ENCODE results near the gene BCL2L13.

The BCL2L13 gene

DNA sequence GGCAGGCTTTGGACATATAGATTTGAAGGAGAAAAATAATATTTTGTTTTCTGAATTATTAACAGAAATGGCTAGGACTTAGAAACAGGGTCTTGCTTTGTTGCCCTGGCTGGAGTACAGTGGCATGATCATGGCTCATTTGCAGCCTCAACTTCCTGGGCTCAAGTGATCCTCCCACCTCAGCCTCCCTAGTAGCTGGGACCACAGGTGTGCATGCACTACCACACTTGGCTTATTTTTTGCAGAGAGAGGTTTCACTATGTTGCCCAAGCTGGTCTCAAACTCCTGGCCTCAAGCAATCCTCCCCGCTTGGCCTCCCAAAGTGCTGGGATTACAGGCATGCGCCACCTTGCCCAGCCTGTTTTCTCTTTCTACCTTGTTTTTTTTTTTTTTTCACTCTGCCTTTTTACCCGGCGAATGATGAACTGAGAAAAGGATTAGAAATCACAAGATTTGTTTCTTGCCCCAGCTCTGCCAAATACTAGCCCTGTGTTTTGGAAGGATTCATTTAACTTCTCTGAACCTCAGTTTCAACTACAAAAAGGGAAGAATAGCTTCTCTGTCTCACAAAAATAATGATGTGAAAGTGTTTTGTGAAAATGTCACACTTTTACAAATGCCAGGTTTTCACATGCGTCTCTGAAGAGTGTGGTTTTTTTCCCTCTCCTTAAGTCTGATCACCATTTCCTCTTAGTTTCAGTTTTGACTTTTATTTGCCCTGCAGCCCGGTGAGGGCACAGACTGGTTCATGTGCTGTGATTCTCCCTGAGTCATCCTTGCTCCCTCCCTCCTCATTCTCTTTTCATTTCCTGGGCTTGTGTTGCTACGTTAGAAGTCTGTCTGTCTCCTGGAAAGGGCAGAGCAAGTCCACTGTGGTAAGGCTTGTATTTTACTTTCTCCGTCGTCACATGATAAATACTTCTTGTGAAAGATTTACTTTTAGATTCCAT, 67.7 kb downstream of the BCL2L13 start:
- H3K4me3 ChIP-seq (ENCODE audit: low read length): no peak overlapping the region
- no peaks in the 10 kb centered on the region for H3K27me3 ChIP-seq (ENCODE audit: insufficient read depth, low read length)
- no peak overlapping the region for H2AFZ ChIP-seq (ENCODE audit: low read depth, low read length)
- peaks cover 17% of the 10 kb centered on the region for H3K36me3 ChIP-seq (ENCODE audit: insufficient read depth, low read length)
- H3K9me3 ChIP-seq (ENCODE audit: low read length): no peaks in the 10 kb centered on the region
- H3K4me1 ChIP-seq (ENCODE audit: insufficient read depth, low read length): peaks cover 5% of the 10 kb centered on the region

DNA sequence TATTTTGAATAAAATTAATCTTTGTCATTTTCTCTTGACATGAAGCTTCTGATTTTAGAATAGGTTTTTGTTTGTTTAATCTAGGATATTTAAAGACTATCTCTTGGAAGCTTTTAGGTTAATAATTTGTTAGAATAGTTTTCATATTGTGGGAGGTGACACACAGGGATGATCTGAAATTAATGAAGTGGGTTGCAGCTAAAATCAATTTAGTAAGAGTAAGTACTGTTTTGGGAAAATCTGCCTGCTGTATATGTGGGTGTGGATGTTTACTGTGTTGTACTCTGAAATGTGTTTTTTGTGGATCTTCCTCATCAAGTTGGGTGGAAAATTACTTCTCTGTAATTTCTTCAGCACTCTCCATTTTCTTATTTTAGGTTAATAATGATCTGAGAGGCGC, 68.4 kb downstream of the BCL2L13 start:
- no peak overlapping the region for H2AFZ ChIP-seq (ENCODE audit: low read depth, low read length)
- H3K9me3 ChIP-seq (ENCODE audit: low read length): no peaks in the 10 kb centered on the region
- peaks cover 5% of the 10 kb centered on the region for H3K4me1 ChIP-seq (ENCODE audit: insufficient read depth, low read length)
- H3K4me3 ChIP-seq (ENCODE audit: low read length): no peak overlapping the region
- H3K27me3 ChIP-seq (ENCODE audit: insufficient read depth, low read length): no peaks in the 10 kb centered on the region
- H3K36me3 ChIP-seq (ENCODE audit: insufficient read depth, low read length): peaks cover 15% of the 10 kb centered on the region

DNA sequence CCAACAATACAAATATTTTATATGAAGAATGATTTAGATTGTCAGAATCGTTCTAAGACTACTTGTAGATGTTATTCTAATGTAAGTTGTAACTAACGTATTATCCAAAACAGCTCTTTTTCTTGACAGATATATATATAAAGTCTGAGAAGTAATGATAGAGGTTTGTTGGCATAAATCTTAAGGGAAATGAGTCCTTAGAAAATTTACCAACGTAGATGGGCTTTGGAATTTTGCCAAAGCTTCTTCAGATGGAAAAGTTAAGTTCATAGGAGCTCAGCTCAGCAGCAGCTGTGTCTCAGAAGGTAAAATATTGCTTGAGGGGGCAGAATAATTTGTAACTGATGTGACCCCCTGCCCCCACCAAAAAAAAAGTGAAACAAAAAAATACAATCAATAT, 69.0 kb downstream of the BCL2L13 start:
- Histone ChIP-seq H2AFZ (ENCODE audit: low read depth, low read length) (no peak overlapping the region), H3K36me3 (ENCODE audit: insufficient read depth, low read length) (peaks cover 13% of the 10 kb centered on the region), H3K4me3 (ENCODE audit: low read length) (no peak overlapping the region), H3K27me3 (ENCODE audit: insufficient read depth, low read length) (no peaks in the 10 kb centered on the region), H3K9me3 (ENCODE audit: low read length) (no peaks in the 10 kb centered on the region), H3K4me1 (ENCODE audit: insufficient read depth, low read length) (peaks cover 5% of the 10 kb centered on the region)

- Histone ChIP-seq H3K36me3 (ENCODE audit: insufficient read depth, low read length) (peaks cover 4% of the 10 kb centered on the region), H2AFZ (ENCODE audit: low read depth, low read length) (no peak overlapping the region), H3K27me3 (ENCODE audit: insufficient read depth, low read length) (no peaks in the 10 kb centered on the region), H3K4me1 (ENCODE audit: insufficient read depth, low read length) (peaks cover 5% of the 10 kb centered on the region), H3K4me3 (ENCODE audit: low read length) (no peak overlapping the region), H3K9me3 (ENCODE audit: low read length) (no peaks in the 10 kb centered on the region)
Observed at GRCh38 chr22:17710023-17710422, 71.5 kb downstream of the BCL2L13 start.

DNA sequence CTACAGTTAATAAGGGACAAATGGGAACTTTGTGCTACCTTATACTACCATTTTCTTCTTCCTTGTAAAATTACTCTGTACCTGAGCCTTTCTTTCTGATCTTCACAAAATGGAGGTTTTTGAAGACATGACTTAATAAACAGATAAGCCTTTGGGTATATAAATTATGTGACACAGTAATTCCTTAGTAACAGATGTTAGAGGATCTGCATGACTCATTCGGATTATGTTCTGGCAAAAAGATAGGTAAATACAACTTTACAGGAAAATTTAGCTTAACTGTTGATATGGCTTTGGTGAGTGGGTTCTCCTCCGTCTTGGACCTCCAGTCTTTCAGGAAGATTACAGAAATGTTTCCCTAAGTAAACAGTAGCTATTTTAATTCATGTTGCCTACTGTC, 73.9 kb downstream of the BCL2L13 start:
- Histone ChIP-seq H2AFZ (ENCODE audit: low read depth, low read length) (no peak overlapping the region), H3K4me1 (ENCODE audit: insufficient read depth, low read length) (no peaks in the 10 kb centered on the region), H3K36me3 (ENCODE audit: insufficient read depth, low read length) (no peaks in the 10 kb centered on the region), H3K4me3 (ENCODE audit: low read length) (no peak overlapping the region), H3K9me3 (ENCODE audit: low read length) (no peaks in the 10 kb centered on the region), H3K27me3 (ENCODE audit: insufficient read depth, low read length) (no peaks in the 10 kb centered on the region)

DNA sequence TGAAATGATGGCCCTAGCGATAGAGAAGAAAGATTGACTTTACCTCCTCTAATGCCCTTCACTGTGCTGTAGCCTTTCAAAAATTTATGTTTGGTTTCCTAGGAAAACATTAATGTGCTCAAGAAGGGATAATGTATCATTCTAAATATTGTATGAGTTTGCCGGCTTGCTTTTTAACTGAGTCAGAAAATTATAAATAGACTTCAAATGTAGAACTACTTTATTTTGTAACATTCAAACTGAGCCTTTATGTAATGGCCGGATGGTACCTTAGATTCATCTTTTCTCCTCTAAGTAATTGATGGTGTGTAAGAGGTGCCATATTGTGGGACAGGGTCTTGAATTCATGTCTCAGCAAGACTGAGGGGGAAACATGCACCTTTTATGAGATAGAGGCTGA, 78.0 kb downstream of the BCL2L13 start:
- Histone ChIP-seq H3K4me3 (ENCODE audit: low read length) (no peak overlapping the region), H3K36me3 (ENCODE audit: insufficient read depth, low read length) (no peaks in the 10 kb centered on the region), H3K9me3 (ENCODE audit: low read length) (no peaks in the 10 kb centered on the region), H2AFZ (ENCODE audit: low read depth, low read length) (no peak overlapping the region), H3K27me3 (ENCODE audit: insufficient read depth, low read length) (no peaks in the 10 kb centered on the region), H3K4me1 (ENCODE audit: insufficient read depth, low read length) (no peaks in the 10 kb centered on the region)

- Histone ChIP-seq H2AFZ (ENCODE audit: low read depth, low read length) (no peak overlapping the region), H3K36me3 (ENCODE audit: insufficient read depth, low read length) (no peaks in the 10 kb centered on the region), H3K27me3 (ENCODE audit: insufficient read depth, low read length) (no peaks in the 10 kb centered on the region), H3K9me3 (ENCODE audit: low read length) (no peaks in the 10 kb centered on the region), H3K4me1 (ENCODE audit: insufficient read depth, low read length) (no peaks in the 10 kb centered on the region), H3K4me3 (ENCODE audit: low read length) (no peak overlapping the region)
Observed at GRCh38 chr22:17717708-17718107, 79.2 kb downstream of the BCL2L13 start.

- Histone ChIP-seq H3K27me3 (ENCODE audit: insufficient read depth, low read length) (no peaks in the 10 kb centered on the region), H3K36me3 (ENCODE audit: insufficient read depth, low read length) (no peaks in the 10 kb centered on the region), H3K9me3 (ENCODE audit: low read length) (peaks cover 2% of the 10 kb centered on the region), H3K4me1 (ENCODE audit: insufficient read depth, low read length) (peaks cover 9% of the 10 kb centered on the region), H3K4me3 (ENCODE audit: low read length) (no peak overlapping the region), H2AFZ (ENCODE audit: low read depth, low read length) (no peak overlapping the region)
Observed at GRCh38 chr22:17719911-17720310, 81.4 kb downstream of the BCL2L13 start.

DNA sequence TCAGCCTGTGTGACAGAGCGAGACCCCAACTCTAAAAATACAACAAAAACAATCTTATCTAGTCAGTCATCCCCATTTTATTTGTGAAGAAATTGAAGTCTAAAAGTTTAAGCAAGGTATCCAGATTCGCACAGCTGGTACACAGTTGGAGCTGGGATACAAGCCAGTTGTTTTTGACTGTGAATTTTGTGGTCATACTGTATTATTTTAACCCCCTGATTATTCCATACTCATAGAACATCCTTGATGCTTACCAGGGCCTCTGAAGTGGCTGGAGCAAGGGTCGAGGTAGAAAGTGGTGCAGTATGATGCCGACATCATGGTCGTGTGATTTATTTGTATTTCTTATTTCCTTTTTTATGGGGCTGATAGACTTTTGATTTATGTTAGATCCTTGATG, 85.7 kb downstream of the BCL2L13 start:
- Histone ChIP-seq H3K36me3 (ENCODE audit: insufficient read depth, low read length) (peaks cover 24% of the 10 kb centered on the region), H3K9me3 (ENCODE audit: low read length) (peaks cover 2% of the 10 kb centered on the region), H3K4me3 (ENCODE audit: low read length) (no peak overlapping the region), H3K4me1 (ENCODE audit: insufficient read depth, low read length) (peaks cover 16% of the 10 kb centered on the region), H2AFZ (ENCODE audit: low read depth, low read length) (no peak overlapping the region), H3K27me3 (ENCODE audit: insufficient read depth, low read length) (no peaks in the 10 kb centered on the region)

DNA sequence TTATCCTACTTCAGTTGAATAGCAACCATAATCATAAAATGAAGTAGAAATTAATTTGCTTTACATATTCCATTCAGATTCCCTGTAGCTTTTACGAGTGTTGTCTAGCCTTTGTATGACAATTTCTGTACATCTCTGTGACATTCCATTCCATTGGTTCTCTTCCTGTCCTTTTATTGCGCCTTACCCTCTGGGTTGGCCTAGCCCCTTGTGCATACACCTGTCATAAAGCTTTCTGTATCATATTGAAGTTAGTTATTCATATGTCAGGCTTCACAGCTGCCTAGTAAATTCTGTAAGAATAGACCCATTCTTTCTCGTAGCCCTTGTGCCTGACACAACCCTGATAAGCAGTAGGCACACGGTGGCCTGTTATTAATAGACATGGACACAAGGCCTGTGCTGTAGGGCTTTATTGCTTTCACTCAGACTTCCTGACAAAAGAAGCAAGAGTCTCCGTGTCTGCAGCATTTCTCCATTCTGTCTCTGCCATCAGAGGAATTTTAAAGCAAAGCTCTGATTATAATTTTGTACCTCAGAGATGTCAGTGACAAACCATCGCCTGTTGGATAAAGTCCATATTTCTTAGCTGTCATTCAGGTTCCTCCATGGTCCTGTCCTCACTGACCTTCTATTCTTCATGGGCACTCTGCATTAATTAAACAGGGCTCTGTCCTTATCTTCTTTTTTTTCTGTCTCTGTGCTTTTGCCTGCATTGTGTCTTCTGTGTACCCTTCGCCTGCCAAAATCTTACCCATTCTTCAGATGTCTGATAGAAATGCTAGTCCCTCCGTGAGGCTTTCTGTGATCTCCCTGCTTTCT, 86.3 kb downstream of the BCL2L13 start:
- Histone ChIP-seq H2AFZ (ENCODE audit: low read depth, low read length) (no peak overlapping the region), H3K4me1 (ENCODE audit: insufficient read depth, low read length) (peaks cover 16% of the 10 kb centered on the region), H3K4me3 (ENCODE audit: low read length) (no peak overlapping the region), H3K9me3 (ENCODE audit: low read length) (peaks cover 2% of the 10 kb centered on the region), H3K27me3 (ENCODE audit: insufficient read depth, low read length) (no peaks in the 10 kb centered on the region), H3K36me3 (ENCODE audit: insufficient read depth, low read length) (peaks cover 30% of the 10 kb centered on the region)

DNA sequence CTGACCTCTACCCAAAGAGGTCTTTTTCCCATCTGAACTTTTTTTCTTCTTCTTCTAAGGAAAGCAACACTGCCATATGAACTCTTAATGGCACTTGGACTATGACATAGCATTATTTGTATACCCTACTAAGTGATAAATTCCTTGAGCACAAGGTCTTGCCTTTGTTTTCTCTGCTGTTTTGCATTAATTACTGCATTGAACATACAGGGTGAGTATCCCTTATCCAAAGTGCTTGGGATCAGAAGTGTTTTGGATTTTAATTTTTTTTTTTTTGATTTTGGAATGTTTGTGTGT, 86.9 kb downstream of the BCL2L13 start:
- Histone ChIP-seq H3K4me3 (ENCODE audit: low read length) (no peak overlapping the region), H3K27me3 (ENCODE audit: insufficient read depth, low read length) (no peaks in the 10 kb centered on the region), H3K9me3 (ENCODE audit: low read length) (peaks cover 2% of the 10 kb centered on the region), H3K4me1 (ENCODE audit: insufficient read depth, low read length) (peaks cover 16% of the 10 kb centered on the region), H2AFZ (ENCODE audit: low read depth, low read length) (no peak overlapping the region), H3K36me3 (ENCODE audit: insufficient read depth, low read length) (peaks cover 35% of the 10 kb centered on the region)

GRCh38 chr22:17726006-17726927, 87.7 kb downstream of the BCL2L13 start:
- H3K27me3 ChIP-seq (ENCODE audit: insufficient read depth, low read length): no peaks in the 10 kb centered on the region
- no peak overlapping the region for H3K4me3 ChIP-seq (ENCODE audit: low read length)
- peaks cover 16% of the 10 kb centered on the region for H3K4me1 ChIP-seq (ENCODE audit: insufficient read depth, low read length)
- no peak overlapping the region for H2AFZ ChIP-seq (ENCODE audit: low read depth, low read length)
- peaks cover 40% of the 10 kb centered on the region for H3K36me3 ChIP-seq (ENCODE audit: insufficient read depth, low read length)
- H3K9me3 ChIP-seq (ENCODE audit: low read length): peaks cover 2% of the 10 kb centered on the region
